Ovary (tissue), 9 donors: Measurements from ENCODE around the gene ABCF1. TPM values are rescaled to one million over a fixed set of nuclear protein-coding genes. Genes with fewer than 3 reads are reported as not detected.

Experiments
- DNase-seq, 5 donors: peaks; one replicate each; pipeline ENCODE4 v3.0.0-alpha.2; 2019 to 2020
- H3K27ac ChIP-seq, 2 donors: fragments of 200-600 bp; one replicate each; pipeline versions ENCODE4 v1.5.1 to v1.8.0; 2019 to 2022
- H3K27me3 ChIP-seq: fragments of 200-600 bp; one replicate; pipeline ENCODE4 v1.8.0; 2022
- H3K36me3 ChIP-seq: fragments of 200-600 bp; sonication (generic); one replicate; pipeline ENCODE4 v1.5.1; 2019
- H3K4me1 ChIP-seq: one replicate; pipeline ENCODE4 v1.8.1; 2013; ENCODE audit warnings: mild to moderate bottlenecking, moderate library complexity; ENCODE audit not compliant: insufficient read depth
- H3K4me3 ChIP-seq: fragments of 200-600 bp; sonication (generic); one replicate; pipeline ENCODE4 v1.5.1; 2017
- H3K9me3 ChIP-seq, 2 donors: fragments of 200-600 bp in 1 of 2; sonication (generic) in 1 of 2; one replicate each; pipeline versions ENCODE4 v1.5.1 to v1.8.1; 2013 to 2019; ENCODE audit warnings: mild to moderate bottlenecking in 1 of 2, moderate library complexity in 1 of 2
- CTCF ChIP-seq, 3 donors: fragments of 450-650 bp in 2 of 3; fragments of 200-600 bp in 1 of 3; IDR thresholded peaks; one replicate each; pipeline versions ENCODE4 v1.5.1 to v1.8.0; 2016 to 2022; ENCODE audit warnings: antibody characterized with exemption in 3 of 3, mild to moderate bottlenecking in 1 of 3
- EP300 ChIP-seq: sonication (generic); formaldehyde crosslinking; IDR thresholded peaks from one replicate; pipeline ENCODE4 v1.6.1; 2017; ENCODE audit warnings: antibody characterized with exemption
- POLR2A ChIP-seq: fragments of 450-650 bp; IDR thresholded peaks from one replicate; pipeline ENCODE4 v1.6.1; 2017; ENCODE audit warnings: antibody characterized with exemption, mild to moderate bottlenecking, moderate library complexity
- WGBS, 3 donors: extraction: QIAGEN DNeasy Blood & Tissue Kit in 1 of 3; methylation state at CpG; one replicate each; pipeline versions ENCODE4 v1.1.5 to v1.1.7; 2013 to 2017; 5-methylcytosine and 5-hydroxymethylcytosine counted together
- intact Hi-C, 4 donors: fragments of 100-400 bp; cut with DNase I; formaldehyde crosslinking; loops; one replicate each; pipeline versions ENCODE4 v1.11.0 to v1.15.1; 2022 to 2023
- polyA plus RNA-seq, 2 donors: library from polyadenylated mRNA; stranded (reverse); fragments of 200-250 nt in 1 of 2; fragments of 350-450 nt in 1 of 2; fragmentation: Illumina TruSeq in 1 of 2; extraction: RNeasy Lipid Tissue Mini Kit (QIAGEN cat#74804) in 1 of 2; gene quantifications; one replicate each; pipeline ENCODE4 v1.2.3, GENCODE V29; 2013 to 2014
- total RNA-seq, 7 donors: library from RNA; depleted of rRNA in 2 of 7; stranded (reverse); fragments of >200 nt in 2 of 7; fragmentation: NEBNext Ultra II Directional in 3 of 7; extraction: Animal tissue kit (Norgen Biotek cat#: 25700) in 3 of 7; gene quantifications; one replicate each; pipeline versions ENCODE4 v1.1.0 to v1.2.4, GENCODE V29; 2016 to 2023
- donor health status: DM: no; HTN: no; CAD: no; lungs with moderate emphysema.
- donor health status: DM: no; HTN: no; CAD: no.
- donor health status: Bipolar disorder and iron deficiency.
- donor health status: DM: yes; HTN: yes; CAD: no.
- donor health status: DM: no; HTN: no; CAD: no.
- donor health status: DM: yes; HTN: yes; CAD: no.

Gene ABCF1
- total and polyA plus RNA-seq, 9 donors = 16.3 to 60.6 (median 36.0) TPM

GRCh38 chr6:30612213-30612612, 41.0 kb downstream of the ABCF1 start:
- no peaks in the 10 kb centered on the region for H3K9me3 ChIP-seq
- peaks cover 10% of the 10 kb centered on the region for H3K4me1 ChIP-seq
- no peak for TF ChIP-seq POLR2A
- peak in 1 of 3 donors; percentile 32 for TF ChIP-seq CTCF (IDR thresholded peaks at IDR 0.05)
- DNase-seq = no peak
- H3K36me3 ChIP-seq = no peaks in the 10 kb centered on the region
- 40 to 51% (median 51%) methylated on average over 1 of the region's 1 CpG for WGBS, 3 donors
- intact Hi-C loops = no loop called here
- no peaks in the 10 kb centered on the region for H3K27me3 ChIP-seq
- H3K27ac ChIP-seq = no peak overlapping the region
- no peak overlapping the region for H3K4me3 ChIP-seq

- Histone ChIP-seq H3K27ac (peak overlapping the region in 1 of 2 donors; percentile 22), H3K4me1 (peaks cover 10% of the 10 kb centered on the region), H3K4me3 (no peak overlapping the region), H3K9me3 (no peaks in the 10 kb centered on the region), H3K27me3 (no peaks in the 10 kb centered on the region), H3K36me3 (no peaks in the 10 kb centered on the region)
- DNase-seq = no peak
- intact Hi-C loops = no loop called here
- 17 to 29% (median 24%) methylated on average over 6 of the region's 6 CpGs for WGBS, 3 donors
- TF ChIP-seq POLR2A = no peak
- no peak for TF ChIP-seq EP300
- no peak for TF ChIP-seq CTCF (IDR thresholded peaks at IDR 0.05)
Measured at GRCh38 chr6:30612687-30613248, 41.5 kb downstream of the ABCF1 start.

- Histone ChIP-seq H3K36me3 (no peaks in the 10 kb centered on the region), H3K9me3 (no peaks in the 10 kb centered on the region), H3K4me3 (no peak overlapping the region), H3K4me1 (peaks cover 11% of the 10 kb centered on the region), H3K27ac (peak overlapping the region in 1 of 2 donors; percentile 95), H3K27me3 (no peaks in the 10 kb centered on the region)
- intact Hi-C loops = no loop called here
- no peak for DNase-seq
- TF ChIP-seq POLR2A (no peak), CTCF (IDR thresholded peaks at IDR 0.05) (no peak), EP300 (no peak)
Measured at GRCh38 chr6:30613251-30614043, 42.2 kb downstream of the ABCF1 start.

GRCh38 chr6:30614044-30614842, 43.0 kb downstream of the ABCF1 start:
- H3K9me3 ChIP-seq = no peaks in the 10 kb centered on the region
- peak overlapping the region; percentile 47 for H3K4me3 ChIP-seq
- TF ChIP-seq EP300 (no peak), POLR2A (no peak), CTCF (IDR thresholded peaks at IDR 0.05) (no peak)
- WGBS, 3 donors = 13 to 15% (median 14%) methylated on average over 8 of the region's 8 CpGs
- peak overlapping the region; percentile 49 to 95 for H3K27ac ChIP-seq
- intact Hi-C loops = no loop called here
- H3K27me3 ChIP-seq = no peaks in the 10 kb centered on the region
- peak in 1 of 5 donors; percentile 42 for DNase-seq
- peaks cover 12% of the 10 kb centered on the region for H3K4me1 ChIP-seq
- no peaks in the 10 kb centered on the region for H3K36me3 ChIP-seq
